Melanocyte of skin (primary cell): ENCODE data around the gene RABL6. TPM values are rescaled to one million over a fixed set of nuclear protein-coding genes. Genes with fewer than 3 reads are reported as not detected.

Experiments used
- small RNA-seq, 2 donors: library from RNA; depleted of rRNA; stranded (forward); fragments of <200 nt; gene quantifications; one replicate each; pipeline ENCODE3, GENCODE V24; 2012
- total RNA-seq, 2 donors: library from RNA; depleted of rRNA; stranded (reverse); fragments of >200 nt; gene quantifications; 2 replicates each; pipeline ENCODE4 v1.2.3, GENCODE V29; 2012

The RABL6 gene, protein sequence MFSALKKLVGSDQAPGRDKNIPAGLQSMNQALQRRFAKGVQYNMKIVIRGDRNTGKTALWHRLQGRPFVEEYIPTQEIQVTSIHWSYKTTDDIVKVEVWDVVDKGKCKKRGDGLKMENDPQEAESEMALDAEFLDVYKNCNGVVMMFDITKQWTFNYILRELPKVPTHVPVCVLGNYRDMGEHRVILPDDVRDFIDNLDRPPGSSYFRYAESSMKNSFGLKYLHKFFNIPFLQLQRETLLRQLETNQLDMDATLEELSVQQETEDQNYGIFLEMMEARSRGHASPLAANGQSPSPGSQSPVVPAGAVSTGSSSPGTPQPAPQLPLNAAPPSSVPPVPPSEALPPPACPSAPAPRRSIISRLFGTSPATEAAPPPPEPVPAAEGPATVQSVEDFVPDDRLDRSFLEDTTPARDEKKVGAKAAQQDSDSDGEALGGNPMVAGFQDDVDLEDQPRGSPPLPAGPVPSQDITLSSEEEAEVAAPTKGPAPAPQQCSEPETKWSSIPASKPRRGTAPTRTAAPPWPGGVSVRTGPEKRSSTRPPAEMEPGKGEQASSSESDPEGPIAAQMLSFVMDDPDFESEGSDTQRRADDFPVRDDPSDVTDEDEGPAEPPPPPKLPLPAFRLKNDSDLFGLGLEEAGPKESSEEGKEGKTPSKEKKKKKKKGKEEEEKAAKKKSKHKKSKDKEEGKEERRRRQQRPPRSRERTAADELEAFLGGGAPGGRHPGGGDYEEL
- total RNA-seq, result 100 to 1,000 TPM in 1 of 2 donors, 10 to 100 TPM in 1; 84.3 to 100 TPM

DNA sequence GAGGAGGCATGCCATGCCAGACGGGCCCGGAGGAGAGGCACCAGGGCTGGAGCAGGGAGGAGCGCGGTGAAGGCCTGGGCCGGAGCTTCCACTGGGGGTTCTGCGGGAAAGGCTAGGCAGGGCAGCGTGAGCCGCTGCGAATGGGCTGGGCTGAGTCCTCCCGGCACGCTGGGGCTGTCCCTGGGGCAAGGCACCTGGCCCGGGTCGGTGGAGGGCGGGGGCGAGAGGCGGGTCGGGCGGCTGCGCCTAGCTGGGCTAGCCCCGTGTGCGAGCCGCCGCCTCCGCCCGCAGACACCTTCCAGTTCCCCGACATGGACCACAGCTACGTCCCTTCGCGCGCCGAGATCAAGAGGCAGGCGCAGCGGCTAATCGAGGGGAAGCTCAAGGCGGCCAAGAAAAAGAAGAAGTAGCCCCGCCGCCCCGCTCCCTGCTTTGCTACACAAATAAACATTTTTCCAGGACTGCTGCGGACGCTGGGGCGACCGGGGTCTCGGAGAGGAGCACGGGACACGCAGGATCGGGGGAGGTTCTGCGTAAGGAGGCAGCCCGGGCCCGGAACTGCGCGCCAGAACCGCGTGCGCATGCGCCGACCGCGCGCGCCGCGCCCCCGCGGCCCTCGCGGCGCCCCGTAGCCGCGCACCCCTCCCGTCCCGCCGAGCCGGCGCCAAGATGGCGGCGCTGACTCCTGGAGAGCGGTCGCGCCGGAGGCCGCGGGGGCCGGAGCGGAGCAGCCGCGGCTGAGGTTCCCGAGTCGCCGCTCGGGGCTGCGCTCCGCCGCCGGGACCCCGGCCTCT, at the start of gene RABL6:
RABL6 (plus strand) TSS at position 668 of the 794 bp plus-strand sequence. CDS start 249 bp downstream, outside the sequence.

DNA sequence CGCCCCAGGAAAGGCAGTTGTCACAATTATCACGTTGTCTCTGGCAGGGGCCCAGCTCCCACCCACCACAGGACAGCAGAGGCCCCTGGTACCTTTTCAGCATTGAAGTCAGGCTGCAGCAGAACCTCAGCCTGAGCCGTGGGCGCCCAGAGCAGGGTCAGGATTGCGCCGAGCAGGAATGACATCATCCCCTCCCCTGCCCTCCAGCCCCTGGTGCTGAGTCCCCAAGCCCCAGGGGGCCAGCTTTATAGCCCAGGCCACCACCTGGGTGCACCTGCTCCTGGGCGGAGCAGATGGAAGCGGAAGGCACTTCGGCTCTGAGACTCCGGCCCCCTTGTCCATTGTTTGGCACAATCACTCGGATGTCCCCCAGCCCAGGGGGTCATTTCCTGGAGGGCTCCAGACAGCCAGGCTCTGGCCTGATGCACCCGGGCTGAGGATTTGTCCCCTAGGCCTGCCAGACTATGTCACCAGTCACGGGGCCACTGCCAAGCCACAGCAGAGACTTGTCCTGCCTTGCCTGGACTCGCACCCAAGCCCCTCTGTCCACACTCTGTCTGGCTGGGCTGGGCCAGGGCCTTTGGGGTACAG, 43.4 kb upstream of the RABL6 start, which contains the start of gene LCN15:
LCN15 (minus strand) TSS at position 218 of the 591 bp plus-strand sequence; CDS start at position 188, 30 bp downstream.

DNA sequence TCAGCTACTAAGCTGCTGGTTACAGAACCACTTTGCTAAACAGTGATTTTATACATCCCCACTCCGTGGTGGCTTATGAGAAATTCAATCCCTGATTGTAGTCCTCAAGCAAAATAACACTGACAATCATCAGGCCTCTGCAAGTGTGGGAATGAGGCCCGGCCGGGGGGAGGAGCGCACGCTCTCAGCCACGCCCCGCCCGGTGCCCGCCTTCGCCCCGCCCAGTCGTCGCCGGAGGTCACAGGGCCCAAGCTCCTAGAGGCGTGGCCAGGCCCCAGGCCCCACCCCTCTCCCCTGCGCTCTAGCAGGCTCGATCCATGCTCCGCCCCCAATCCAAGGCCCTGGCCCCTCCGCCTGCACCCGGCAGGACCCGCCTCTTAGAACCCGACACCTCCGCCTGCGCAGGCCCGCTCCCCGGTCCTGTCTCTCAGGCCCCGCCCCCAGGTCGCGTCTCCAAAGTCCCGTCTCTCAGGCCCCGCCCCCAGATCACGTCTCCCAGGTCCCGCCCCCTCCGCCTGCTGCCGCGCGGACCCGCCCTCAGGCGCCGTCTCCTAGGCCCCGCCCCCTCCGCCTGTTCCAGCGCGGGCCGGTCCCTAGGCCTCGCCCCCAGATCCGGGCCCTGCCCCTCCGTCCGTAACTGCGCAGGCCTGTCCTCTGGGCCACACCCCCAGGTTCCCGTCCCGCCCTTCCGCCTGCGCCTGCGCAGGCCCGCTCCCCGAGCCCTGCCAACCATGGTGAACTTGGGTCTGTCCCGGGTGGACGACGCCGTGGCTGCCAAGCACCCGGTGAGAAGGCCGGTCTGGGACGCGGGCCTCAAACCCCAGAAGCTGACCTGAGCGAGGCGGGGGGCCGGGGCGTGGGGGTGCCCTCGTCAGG, 16.9 kb upstream of the RABL6 start, which contains the start of gene TMEM141:
TMEM141 (plus strand) TSS at position 705 of the 876 bp plus-strand sequence; CDS start at position 732, 27 bp downstream.

DNA sequence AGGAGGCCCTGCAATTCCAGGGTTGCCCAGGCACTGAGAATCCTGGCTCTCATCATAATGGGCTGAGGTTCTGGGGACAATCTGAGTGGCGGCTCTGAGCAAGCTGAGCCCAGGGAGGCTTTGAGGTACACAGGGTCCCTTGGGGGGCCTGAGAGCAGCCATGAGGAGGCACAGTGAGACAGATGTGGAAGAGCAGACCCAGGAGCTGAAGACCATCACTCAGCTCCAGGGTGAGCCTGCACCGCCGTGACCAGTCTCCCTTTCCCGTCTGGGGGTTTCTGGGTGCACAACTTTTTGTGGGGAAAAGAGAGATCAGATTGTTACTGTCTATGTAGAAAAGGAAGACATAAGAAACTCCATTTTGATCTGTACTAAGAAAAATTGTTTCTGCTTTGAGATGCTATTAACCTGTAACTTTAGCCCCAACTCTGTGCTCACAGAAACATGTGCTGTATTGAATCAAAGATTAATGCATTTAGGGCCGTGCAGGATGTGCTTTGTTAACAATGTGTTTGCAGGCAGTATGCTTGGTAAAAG, 11.4 kb upstream of the RABL6 start, which contains the start of gene CCDC183:
CCDC183 (plus strand) TSS at position 101 of the 537 bp plus-strand sequence; CDS start at position 161, 60 bp downstream.

DNA sequence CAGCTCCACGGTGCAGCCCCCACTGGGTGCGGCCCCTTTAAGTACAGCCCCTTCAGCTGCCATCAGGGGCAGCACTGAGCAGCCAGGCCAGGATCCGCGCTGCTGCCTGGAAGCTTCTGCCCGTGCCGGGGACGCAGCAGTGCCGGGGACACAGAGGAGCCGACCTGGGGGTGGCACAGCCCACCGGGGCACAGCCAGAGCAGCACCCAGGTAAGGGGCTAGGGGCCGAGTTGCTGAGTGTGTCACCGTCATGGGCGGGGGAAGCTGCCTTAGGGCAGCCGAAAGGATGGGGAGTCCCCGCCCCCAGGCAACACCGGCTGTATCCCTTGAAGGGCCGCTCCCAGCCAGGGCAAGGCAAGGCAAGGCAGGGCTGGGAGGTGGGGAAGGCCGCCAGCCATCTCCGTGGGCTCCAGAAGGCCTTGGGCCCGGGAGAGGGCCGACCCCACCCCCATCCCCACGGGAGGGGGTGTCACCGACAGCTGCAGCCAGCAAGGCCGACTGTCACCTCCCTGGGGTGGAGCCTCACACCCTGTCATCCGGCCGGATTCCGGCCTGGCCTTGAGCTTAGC, 34.7 kb downstream of the RABL6 start, which contains the start of gene AJM1:
AJM1 (plus strand) TSS at position 99 of the 569 bp plus-strand sequence. CDS start 1,937 bp downstream, outside the sequence.

DNA sequence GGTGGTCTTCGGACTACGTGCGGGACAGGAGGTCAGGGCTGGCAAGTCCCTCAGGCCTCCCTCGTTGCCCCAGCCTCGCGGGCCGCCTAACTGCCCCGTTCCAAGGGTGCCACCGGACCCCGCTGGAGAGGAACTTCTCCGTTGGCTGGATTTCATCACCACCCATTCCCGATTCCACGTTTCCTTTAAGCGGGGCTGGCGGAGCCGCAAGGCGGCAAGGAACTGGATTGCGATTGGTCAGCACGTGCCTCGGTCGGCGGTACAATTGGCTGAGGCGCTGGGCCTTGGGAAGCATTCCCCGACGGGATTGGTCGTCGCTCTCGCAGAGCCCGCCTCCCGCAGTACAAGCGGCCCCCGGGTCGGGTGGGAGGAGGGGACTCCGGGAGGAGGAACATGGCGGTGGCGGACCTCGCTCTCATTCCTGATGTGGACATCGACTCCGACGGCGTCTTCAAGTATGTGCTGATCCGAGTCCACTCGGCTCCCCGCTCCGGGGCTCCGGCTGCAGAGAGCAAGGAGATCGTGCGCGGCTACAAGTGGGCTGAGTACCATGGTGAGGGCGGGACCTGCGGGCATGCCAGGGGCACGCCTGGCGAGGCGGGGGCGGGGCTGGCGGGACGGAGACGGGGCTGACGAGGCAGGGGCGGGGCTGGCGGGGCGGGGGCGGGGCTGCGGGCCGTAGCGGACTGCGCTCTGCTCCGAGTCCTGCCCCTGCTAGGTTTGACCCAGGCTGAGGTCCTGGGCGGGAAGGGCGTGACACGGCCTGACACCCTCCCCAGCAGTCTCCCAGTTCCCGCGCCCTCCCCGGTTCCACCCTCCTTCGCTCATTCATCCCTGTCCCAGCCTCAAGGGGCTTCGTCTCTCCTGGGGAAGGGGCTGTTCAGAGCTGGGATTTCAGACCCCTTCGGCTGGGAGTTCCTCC, 41.6 kb downstream of the RABL6 start, which contains the start of gene PHPT1:
PHPT1 (plus strand) TSS at position 372 of the 922 bp plus-strand sequence; CDS start at position 394, 22 bp downstream.

DNA sequence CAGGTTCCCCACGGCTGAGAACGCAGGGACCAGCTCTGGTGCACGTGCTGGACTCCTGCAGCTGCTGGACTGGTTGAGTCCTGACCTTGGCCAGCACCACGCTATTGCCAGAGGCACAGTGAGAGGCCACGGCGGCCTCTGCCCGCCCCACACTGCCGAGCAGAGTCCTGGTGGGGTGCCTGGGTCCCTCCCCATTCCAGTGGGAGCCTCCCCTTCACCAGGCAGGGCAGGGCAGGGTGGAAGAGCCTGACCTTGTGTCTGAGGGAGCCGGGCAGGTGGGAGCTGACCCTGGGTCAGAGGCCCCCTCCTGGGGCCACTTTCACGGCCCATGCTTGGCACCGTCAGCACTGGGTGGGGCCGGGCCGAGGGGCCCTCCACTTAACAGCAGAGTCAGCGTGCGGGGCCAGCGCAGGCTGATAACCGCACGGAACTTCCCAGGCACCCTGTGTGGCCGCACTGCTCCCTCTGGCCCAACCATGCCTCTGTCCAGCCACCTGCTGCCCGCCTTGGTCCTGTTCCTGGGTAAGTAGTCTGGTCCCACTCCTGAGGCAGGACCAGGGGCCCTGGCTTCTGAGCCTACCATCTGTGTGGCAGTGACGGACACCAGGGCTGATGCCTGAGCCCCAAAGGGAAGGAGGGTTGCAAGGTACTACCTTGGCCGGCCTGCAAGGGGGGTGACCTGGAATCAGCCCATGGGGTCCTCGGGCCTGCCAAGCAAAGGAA, 44.4 kb downstream of the RABL6 start, which contains the start of gene MAMDC4:
MAMDC4 (plus strand) TSS at position 406 of the 723 bp plus-strand sequence; CDS start at position 477, 71 bp downstream.

DNA sequence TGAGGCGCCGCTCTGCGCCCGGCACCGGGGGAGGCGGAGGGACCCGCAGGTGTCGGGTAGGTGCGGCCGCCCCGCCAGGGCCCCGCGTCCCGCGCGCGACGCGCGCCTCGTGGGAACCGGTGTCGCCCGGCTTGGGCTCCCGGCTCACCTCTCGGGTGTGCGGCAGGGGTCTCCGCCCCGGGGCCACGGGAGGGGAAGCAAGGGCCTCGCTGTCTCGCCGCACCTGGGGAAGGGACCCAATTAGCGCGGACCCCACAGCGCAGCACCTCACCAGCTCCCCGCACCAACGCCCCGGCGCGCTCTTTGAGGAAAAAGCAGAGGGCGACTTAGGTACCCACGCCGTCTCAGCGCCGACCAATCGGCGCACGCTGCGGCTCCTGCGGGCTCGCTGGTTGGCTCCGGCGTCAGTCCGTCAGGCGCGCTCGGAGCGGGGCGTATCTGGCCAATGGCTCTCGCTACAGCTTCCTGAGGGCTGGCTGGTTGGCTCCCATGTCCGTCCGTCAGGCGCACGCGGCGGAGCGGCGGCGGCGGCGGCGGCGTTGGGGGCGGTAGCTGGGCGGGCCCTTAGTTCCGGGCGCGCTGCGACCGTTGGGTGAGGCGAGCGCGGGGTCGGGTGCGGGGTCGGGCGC, 78.3 kb downstream of the RABL6 start, which contains the start of gene TRAF2:
TRAF2 (plus strand) TSS at position 567 of the 629 bp plus-strand sequence. CDS start 12,225 bp downstream, outside the sequence.

Small RNAs within 50 kb of the gene (small RNA-seq; reads per million reads assigned to genes)
- gene AL355987.2, result 0 reads per million in 2 donors
- 0 reads per million in 2 donors for gene ATP6V1G1P3
- gene MIR4292, result 0 reads per million in 2 donors
- gene MIR4479, result 0.23 to 0.47 reads per million in 2 donors

Other genes starting within 250 kb of the RABL6 start
- 10 to 100 TPM in 1 of 2 donors, 1 to 10 TPM in 1; 5.9 to 18.3 TPM for gene EGFL7, start 145.0 kb upstream of the RABL6 start, total RNA-seq
- 10 to 100 TPM; 48.2 to 67.3 TPM for gene AGPAT2, start 120.5 kb upstream of the RABL6 start, total RNA-seq
- 10 to 100 TPM in 1 of 2 donors, 1 to 10 TPM in 1; 8.6 to 11.7 TPM for gene DIPK1B, start 95.4 kb upstream of the RABL6 start, total RNA-seq
- gene LCN10, start 65.0 kb upstream of the RABL6 start, total RNA-seq, result not detected
- gene LCN6, start 59.4 kb upstream of the RABL6 start, total RNA-seq, result not detected
- gene LCN8, start 49.7 kb upstream of the RABL6 start, total RNA-seq, result not detected
- gene LCN15, start 43.4 kb upstream of the RABL6 start, total RNA-seq, result not detected
- 10 to 100 TPM; 42.3 to 55.4 TPM for gene TMEM141, start 16.6 kb upstream of the RABL6 start, total RNA-seq
- under 1 TPM; 0.67 to 0.69 TPM for gene CCDC183, start 11.6 kb upstream of the RABL6 start, total RNA-seq
- gene AJM1, start 34.5 kb downstream of the RABL6 start, total RNA-seq, result under 1 TPM; 0.33 to 0.34 TPM
- 10 to 100 TPM; 40.0 to 51.6 TPM for gene PHPT1, start 41.5 kb downstream of the RABL6 start, total RNA-seq
- gene MAMDC4, start 44.4 kb downstream of the RABL6 start, total RNA-seq, result under 1 TPM; 0.67 to 0.69 TPM
- gene EDF1, start 58.4 kb downstream of the RABL6 start, total RNA-seq, result 100 to 1,000 TPM; 181 to 217 TPM
- gene TRAF2, start 78.6 kb downstream of the RABL6 start, total RNA-seq, result 10 to 100 TPM; 18.9 to 27.3 TPM
- 100 to 1,000 TPM; 140 to 142 TPM for gene FBXW5, start 136.8 kb downstream of the RABL6 start, total RNA-seq
- gene C8G, start 137.3 kb downstream of the RABL6 start, total RNA-seq, result under 1 TPM in 1 of 2 donors, not detected in 1; under 0.01 TPM
- not detected for gene LCN12, start 144.3 kb downstream of the RABL6 start, total RNA-seq
- not detected for gene PTGDS, start 169.6 kb downstream of the RABL6 start, total RNA-seq
- not detected for gene LCNL1, start 175.0 kb downstream of the RABL6 start, total RNA-seq
- 10 to 100 TPM; 15.1 to 20.6 TPM for gene PAXX, start 184.5 kb downstream of the RABL6 start, total RNA-seq
- gene CLIC3, start 188.6 kb downstream of the RABL6 start, total RNA-seq, result not detected
- gene ABCA2, start 220.3 kb downstream of the RABL6 start, total RNA-seq, result 10 to 100 TPM in 1 of 2 donors, 1 to 10 TPM in 1; 6.0 to 15.5 TPM
- not detected for gene FUT7, start 224.1 kb downstream of the RABL6 start, total RNA-seq
- 1 to 10 TPM; 4.8 to 5.7 TPM for gene NPDC1, start 238.2 kb downstream of the RABL6 start, total RNA-seq
- gene ENTPD2, start 246.1 kb downstream of the RABL6 start, total RNA-seq, result not detected